HEK293 (cell line): ENCODE measurements around the gene RFK.

ENCODE experiments used
- CTCF ChIA-PET: fragments of 350-600 bp; formaldehyde crosslinking; extraction: SDS; loops from one replicate; lab custom pipeline; 2021; ENCODE audit warnings: antibody characterized with exemption; lab: Yijun Ruan, JAX
- POLR2A ChIA-PET: fragments of 300-600 bp; formaldehyde crosslinking; extraction: SDS; loops from one replicate; lab custom pipeline; 2020; ENCODE audit warnings: antibody characterized with exemption, inconsistent platforms; lab: Yijun Ruan, JAX
- H3K27ac ChIP-seq: fragments of 200-500 bp; sonication (Bioruptor generic); 2 replicates; pipeline ENCODE4 v1.5.1; 2014; ENCODE audit warnings: low read depth, low read length, control low read depth, inconsistent platforms; ENCODE audit errors: extremely low read depth
- H3K36me3 ChIP-seq, 2 experiments: fragments of 200-500 bp in 1 of 2; sonication (Bioruptor generic) in 1 of 2; 1 replicate in 1 of 2; 2 replicates in 1 of 2; pipeline ENCODE4 v1.5.1; 2014 to 2017; ENCODE audit warnings: inconsistent platforms in 2 of 2, low read length in 2 of 2; ENCODE audit not compliant: control insufficient read depth in 2 of 2, insufficient read depth in 1 of 2
- H3K4me1 ChIP-seq: fragments of 200-500 bp; sonication (Bioruptor generic); 2 replicates; pipeline ENCODE4 v1.5.1; 2014; ENCODE audit warnings: mild to moderate bottlenecking, low read length, inconsistent platforms; ENCODE audit not compliant: control insufficient read depth, insufficient read depth
- H3K4me3 ChIP-seq: 2 replicates; pipeline ENCODE4 v1.5.1; 2011; ENCODE audit warnings: low read depth, mild to moderate bottlenecking, control low read depth, low read length, moderate library complexity
- H3K9me3 ChIP-seq: fragments of 200-500 bp; sonication (Bioruptor generic); 2 replicates; pipeline ENCODE4 v1.5.1; 2014; ENCODE audit warnings: low read depth, low read length, inconsistent platforms; ENCODE audit not compliant: control insufficient read depth, insufficient read depth
- KLF17 ChIP-seq: fragments of 450-650 bp; formaldehyde crosslinking; IDR thresholded peaks from 2 replicates; pipeline ENCODE4 v1.5.1; 2016; ENCODE audit warnings: missing biosample characterization, missing genetic modification characterization
- OVOL3 ChIP-seq: fragments of 450-650 bp; formaldehyde crosslinking; IDR thresholded peaks from 2 replicates; pipeline ENCODE4 v1.5.1; 2016; ENCODE audit warnings: missing biosample characterization, missing genetic modification characterization
- PBX3 ChIP-seq: sonication (generic); formaldehyde crosslinking; IDR thresholded peaks from 2 replicates; pipeline ENCODE4 v1.8.1; 2022; ENCODE audit warnings: mild to moderate bottlenecking, moderate library complexity, missing genetic modification reagents
- SALL2 ChIP-seq: fragments of 450-650 bp; formaldehyde crosslinking; IDR thresholded peaks from 2 replicates; pipeline ENCODE4 v1.5.0; 2017; ENCODE audit warnings: missing biosample characterization, mild to moderate bottlenecking, missing genetic modification characterization, borderline replicate concordance
- SP2 ChIP-seq: fragments of 450-650 bp; formaldehyde crosslinking; IDR thresholded peaks from 2 replicates; pipeline ENCODE4 v1.5.1; 2016; ENCODE audit warnings: missing biosample characterization, missing genetic modification characterization
- SP7 ChIP-seq: fragments of 450-650 bp; formaldehyde crosslinking; IDR thresholded peaks from 2 replicates; pipeline ENCODE4 v1.5.1; 2016; ENCODE audit warnings: missing biosample characterization, missing genetic modification characterization
- ZBTB17 ChIP-seq: fragments of 450-650 bp; formaldehyde crosslinking; IDR thresholded peaks from 2 replicates; pipeline ENCODE4 v1.5.1; 2016; ENCODE audit warnings: missing biosample characterization, missing genetic modification characterization
- ZBTB26 ChIP-seq: fragments of 450-650 bp; formaldehyde crosslinking; optimal IDR thresholded peaks from 2 replicates; pipeline ENCODE3; 2016; ENCODE audit warnings: missing biosample characterization, mild to moderate bottlenecking, missing genetic modification characterization
- ZNF174 ChIP-seq: fragments of 450-650 bp; formaldehyde crosslinking; IDR thresholded peaks from 2 replicates; pipeline ENCODE4 v1.5.0; 2017; ENCODE audit warnings: missing biosample characterization, mild to moderate bottlenecking, missing genetic modification characterization
- ZNF18 ChIP-seq: fragments of 450-650 bp; formaldehyde crosslinking; IDR thresholded peaks from 2 replicates; pipeline ENCODE4 v1.5.1; 2016; ENCODE audit warnings: missing biosample characterization, missing genetic modification characterization
- ZNF184 ChIP-seq: fragments of 450-650 bp; IDR thresholded peaks from 2 replicates; pipeline ENCODE4 v1.5.1; 2018; ENCODE audit warnings: missing biosample characterization, mild to moderate bottlenecking, missing genetic modification characterization
- ZNF302 ChIP-seq: fragments of 450-650 bp; formaldehyde crosslinking; IDR thresholded peaks from 2 replicates; pipeline ENCODE4 v1.5.1; 2016; ENCODE audit warnings: missing biosample characterization, missing genetic modification characterization, low read depth
- ZNF341 ChIP-seq: fragments of 450-650 bp; formaldehyde crosslinking; IDR thresholded peaks from 2 replicates; pipeline ENCODE4; 2016; ENCODE audit warnings: low read depth, missing biosample characterization, missing genetic modification characterization
- ZNF398 ChIP-seq: fragments of 450-650 bp; formaldehyde crosslinking; IDR thresholded peaks from 2 replicates; pipeline ENCODE4 v1.5.1; 2017; ENCODE audit warnings: missing biosample characterization, missing genetic modification characterization
- ZNF426 ChIP-seq: fragments of 450-650 bp; formaldehyde crosslinking; IDR thresholded peaks from 2 replicates; pipeline ENCODE4 v1.5.1; 2017; ENCODE audit warnings: missing biosample characterization, missing genetic modification characterization, mild to moderate bottlenecking, inconsistent platforms, moderate library complexity
- ZNF510 ChIP-seq: fragments of 450-650 bp; formaldehyde crosslinking; IDR thresholded peaks from 2 replicates; pipeline ENCODE4 v1.5.1; 2018; ENCODE audit warnings: mild to moderate bottlenecking, missing genetic modification characterization, missing biosample characterization; ENCODE audit not compliant: insufficient replicate concordance
- ZNF513 ChIP-seq: fragments of 450-650 bp; IDR thresholded peaks from 2 replicates; pipeline ENCODE4 v1.5.1; 2018; ENCODE audit warnings: missing biosample characterization, missing genetic modification characterization
- ZNF521 ChIP-seq: fragments of 450-650 bp; formaldehyde crosslinking; IDR thresholded peaks from 2 replicates; pipeline ENCODE4 v1.5.1; 2017; ENCODE audit warnings: missing biosample characterization, mild to moderate bottlenecking, missing genetic modification characterization
- ZNF548 ChIP-seq: fragments of 450-650 bp; formaldehyde crosslinking; IDR thresholded peaks from 2 replicates; pipeline ENCODE4 v1.5.1; 2016; ENCODE audit warnings: missing biosample characterization, missing genetic modification characterization
- ZNF549 ChIP-seq: fragments of 450-650 bp; IDR thresholded peaks from 2 replicates; pipeline ENCODE4 v1.5.1; 2018; ENCODE audit warnings: missing biosample characterization, missing genetic modification characterization, mild to moderate bottlenecking, inconsistent platforms, moderate library complexity
- ZNF561 ChIP-seq: fragments of 450-650 bp; IDR thresholded peaks from 2 replicates; pipeline ENCODE4 v1.5.1; 2018; ENCODE audit warnings: missing biosample characterization, missing genetic modification characterization, borderline replicate concordance
- ZNF621 ChIP-seq: fragments of 450-650 bp; formaldehyde crosslinking; IDR thresholded peaks from 2 replicates; pipeline ENCODE4 v1.5.1; 2017; ENCODE audit warnings: missing biosample characterization, missing genetic modification characterization
- ZNF768 ChIP-seq: fragments of 450-650 bp; formaldehyde crosslinking; IDR thresholded peaks from 2 replicates; pipeline ENCODE4 v1.5.1; 2018; ENCODE audit warnings: missing biosample characterization, mild to moderate bottlenecking, missing genetic modification characterization
- ZNF830 ChIP-seq: fragments of 450-650 bp; IDR thresholded peaks from 2 replicates; pipeline ENCODE4 v1.5.0; 2018; ENCODE audit warnings: missing biosample characterization, missing genetic modification characterization, low read depth, mild to moderate bottlenecking, moderate library complexity
- ZSCAN16 ChIP-seq: fragments of 450-650 bp; formaldehyde crosslinking; IDR thresholded peaks from 2 replicates; pipeline ENCODE4 v1.5.1; 2016; ENCODE audit warnings: missing biosample characterization, missing genetic modification characterization
- ZSCAN23 ChIP-seq: fragments of 450-650 bp; formaldehyde crosslinking; IDR thresholded peaks from 2 replicates; pipeline ENCODE4 v1.5.1; 2016; ENCODE audit warnings: missing biosample characterization, missing genetic modification characterization

Gene RFK

GRCh38 chr9:76373784-76374474 lies 20.3 kb downstream of the RFK start:
- no peaks in the 10 kb centered on the region for H3K9me3 ChIP-seq
- H3K4me3 ChIP-seq: no peak overlapping the region
- no peak overlapping the region for H3K27ac ChIP-seq
- POLR2A ChIA-PET: interaction anchor here (1.0 to 5.6 kb wide), 5 partner anchors 8 to 483 kb away, joined by 3 to 40 read pairs (median 3); partner anchors contain the start of genes PCSK5 and RFK
- peaks cover 25% of the 10 kb centered on the region for H3K4me1 ChIP-seq
- CTCF ChIA-PET: interaction anchor here (0.9 to 1.0 kb wide), 3 partner anchors 10 to 285 kb away, joined by 3 to 7 read pairs (median 3); no protein-coding TSS in a partner anchor
- TF ChIP-seq ZNF18: no peak
- TF ChIP-seq OVOL3: no peak
- no peak for TF ChIP-seq SP7 (tag by site-specific recombination)
- TF ChIP-seq ZNF174: no peak
- no peak for TF ChIP-seq ZSCAN16 (tag by site-specific recombination)
- TF ChIP-seq ZNF548 (tag by site-specific recombination): no peak
- no peak for TF ChIP-seq ZNF561 (tag by site-specific recombination)
- no peak for TF ChIP-seq ZNF426 (tag by site-specific recombination)
- no peak for TF ChIP-seq ZNF513
- no peak for TF ChIP-seq ZNF521 (tag by site-specific recombination)
- TF ChIP-seq ZNF398 (tag by site-specific recombination): no peak
- no peak for TF ChIP-seq ZNF341 (tag by site-specific recombination)
- TF ChIP-seq ZNF621 (tag by site-specific recombination): no peak
- no peaks in the 10 kb centered on the region for H3K36me3 ChIP-seq

GRCh38 chr9:76373173-76373783 lies 20.9 kb downstream of the RFK start:
- ChIA-PET POLR2A (interaction anchor here (1.1 to 5.6 kb wide), 2 partner anchors 20 kb away, joined by 3 to 40 read pairs; partner anchors contain the start of gene RFK), CTCF (interaction anchor here (0.7 to 0.9 kb wide), 2 partner anchors 10 to 16 kb away, joined by 3 read pairs; no protein-coding TSS in a partner anchor)
- Histone ChIP-seq H3K4me1 (peaks cover 25% of the 10 kb centered on the region), H3K9me3 (no peaks in the 10 kb centered on the region), H3K4me3 (no peak overlapping the region), H3K27ac (no peak overlapping the region), H3K36me3 (no peaks in the 10 kb centered on the region)
- TF ChIP-seq ZNF184 (tag by site-specific recombination) (no peak), ZNF621 (tag by site-specific recombination) (no peak), KLF17 (tag by site-specific recombination) (no peak), ZBTB17 (no peak), SALL2 (tag by site-specific recombination) (no peak), ZNF768 (tag by site-specific recombination) (no peak), ZNF830 (tag by site-specific recombination) (no peak), ZNF549 (tag by site-specific recombination) (no peak), ZNF510 (tag by site-specific recombination) (no peak), SP2 (no peak), PBX3 (no peak), ZNF302 (tag by site-specific recombination) (no peak), ZBTB26 (no peak), ZSCAN23 (tag by site-specific recombination) (no peak)
